Lung (tissue), 12 donors: ENCODE measurements around the gene FOXP1. TPM values are rescaled to one million over a fixed set of nuclear protein-coding genes. Genes with fewer than 3 reads are reported as not detected.

Experiments
- ATAC-seq: fragments of 200-7000 bp; cut with Tn5 transposase; one replicate; pipeline ENCODE4 v1.9.1; 2020; ENCODE audit warnings: moderate number of reproducible peaks; ENCODE audit not compliant: insufficient read depth, low FRiP score
- DNase-seq, 3 donors: peaks; one replicate each; pipeline ENCODE4 v3.0.0-alpha.2; 2013 to 2017
- H3K27ac ChIP-seq, 2 donors: one replicate each; pipeline ENCODE4 v1.5.1; 2013; ENCODE audit warnings: mild to moderate bottlenecking in 2 of 2, moderate library complexity in 2 of 2, control low read depth in 1 of 2, inconsistent platforms in 1 of 2, low read depth in 1 of 2, low read length in 1 of 2
- H3K27me3 ChIP-seq, 3 donors: one replicate each; pipeline ENCODE4 v1.5.1; 2013; ENCODE audit warnings: low read length in 2 of 3; ENCODE audit not compliant: control insufficient read depth in 3 of 3, insufficient read depth in 3 of 3
- H3K36me3 ChIP-seq, 4 donors: one replicate each; pipeline ENCODE4 v1.5.1; 2013; ENCODE audit warnings: low read length in 4 of 4, mild to moderate bottlenecking in 1 of 4, moderate library complexity in 1 of 4; ENCODE audit not compliant: control insufficient read depth in 4 of 4, insufficient read depth in 4 of 4
- H3K4me1 ChIP-seq, 5 donors: one replicate each; pipeline ENCODE4 v1.5.1; 2013; ENCODE audit warnings: low read length in 5 of 5, mild to moderate bottlenecking in 2 of 5, moderate library complexity in 1 of 5; ENCODE audit not compliant: control insufficient read depth in 5 of 5, insufficient read depth in 5 of 5
- H3K4me3 ChIP-seq: one replicate; pipeline ENCODE4 v1.5.1; 2013; ENCODE audit warnings: mild to moderate bottlenecking, control low read depth, moderate library complexity
- H3K9ac ChIP-seq, 2 donors: one replicate each; pipeline ENCODE4 v1.5.1; 2013; ENCODE audit warnings: low read length in 2 of 2, control low read depth in 1 of 2; ENCODE audit not compliant: insufficient read depth in 1 of 2
- H3K9me3 ChIP-seq, 4 donors: one replicate each; pipeline ENCODE4 v1.5.1; 2013; ENCODE audit warnings: low read length in 3 of 4, mild to moderate bottlenecking in 1 of 4, moderate library complexity in 1 of 4; ENCODE audit not compliant: control insufficient read depth in 4 of 4, insufficient read depth in 3 of 4
- CTCF ChIP-seq: IDR thresholded peaks from 2 replicates; pipeline ENCODE4 v1.5.1; 2012; ENCODE audit warnings: mild to moderate bottlenecking; ENCODE audit errors: control extremely low read depth, extremely low read depth
- WGBS, 2 donors: extraction: QIAGEN DNeasy Blood & Tissue Kit; methylation state at CpG; one replicate each; pipeline ENCODE4 v1.1.7; 2013; 5-methylcytosine and 5-hydroxymethylcytosine counted together
- polyA plus RNA-seq, 2 donors: library from polyadenylated mRNA; stranded (reverse); fragments of 200-250 nt; gene quantifications; one replicate each; pipeline ENCODE4 v1.2.1, GENCODE V29; 2013
- total RNA-seq, 2 donors: library from RNA; depleted of rRNA in 1 of 2; stranded (reverse); fragments of >200 nt in 1 of 2; gene quantifications; one replicate each; pipeline ENCODE4 v1.2.1, GENCODE V29; 2014 to 2021
- donor health status: control.
- donor health status: control.
- donor health status: Bipolar disorder and iron deficiency.
- donor health status: healthy.
- donor health status: DM: yes; HTN: yes; CAD: no.

Gene FOXP1
- total and polyA plus RNA-seq, 4 donors = 13.8 to 287 (median 73.9) TPM

GRCh38 chr3:71611099-71611498 is 27.6 kb upstream of the FOXP1 start:
- WGBS, 2 donors = 86% methylated on average over 3 of the region's 3 CpGs
- no peaks in the 10 kb centered on the region for H3K4me1 ChIP-seq
- no peaks in the 10 kb centered on the region for H3K27me3 ChIP-seq
- H3K27ac ChIP-seq = no peak overlapping the region
- H3K9me3 ChIP-seq = peaks cover 0 to 7% (median 1%) of the 10 kb centered on the region in 4 donors
- ATAC-seq (no peak), DNase-seq (no peak)
- no peaks in the 10 kb centered on the region for H3K36me3 ChIP-seq
- H3K9ac ChIP-seq = no peak overlapping the region
- no peak overlapping the region for H3K4me3 ChIP-seq
- TF ChIP-seq CTCF = no peak

DNA sequence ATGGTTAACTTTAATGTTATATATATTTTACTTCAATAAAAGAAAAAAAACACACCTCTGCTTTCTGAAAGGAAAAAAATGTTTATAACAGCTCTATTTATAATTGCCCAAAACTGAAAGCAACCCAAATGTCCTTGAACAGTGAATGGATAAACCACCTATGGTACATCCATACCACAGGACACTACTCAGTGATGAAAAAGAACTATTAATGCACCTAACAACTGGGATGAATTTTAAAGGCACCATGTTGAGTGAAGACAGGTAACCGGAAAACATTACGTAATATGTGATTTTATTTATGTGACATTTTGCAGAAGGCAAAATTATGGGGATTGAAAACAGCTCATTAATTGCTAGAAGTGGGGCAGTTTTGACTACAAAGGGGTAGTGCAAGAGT is 23.8 kb upstream of the FOXP1 start:
- Histone ChIP-seq H3K4me1 (no peaks in the 10 kb centered on the region), H3K4me3 (no peak overlapping the region), H3K36me3 (no peaks in the 10 kb centered on the region), H3K27ac (no peak overlapping the region), H3K27me3 (no peaks in the 10 kb centered on the region), H3K9me3 (peaks cover 0 to 7% (median 1%) of the 10 kb centered on the region in 4 donors), H3K9ac (no peak overlapping the region)
- DNase-seq (no peak), ATAC-seq (no peak)
- TF ChIP-seq CTCF = no peak
- 93 to 98% methylated on average over 2 of the region's 2 CpGs for WGBS, 2 donors

DNA sequence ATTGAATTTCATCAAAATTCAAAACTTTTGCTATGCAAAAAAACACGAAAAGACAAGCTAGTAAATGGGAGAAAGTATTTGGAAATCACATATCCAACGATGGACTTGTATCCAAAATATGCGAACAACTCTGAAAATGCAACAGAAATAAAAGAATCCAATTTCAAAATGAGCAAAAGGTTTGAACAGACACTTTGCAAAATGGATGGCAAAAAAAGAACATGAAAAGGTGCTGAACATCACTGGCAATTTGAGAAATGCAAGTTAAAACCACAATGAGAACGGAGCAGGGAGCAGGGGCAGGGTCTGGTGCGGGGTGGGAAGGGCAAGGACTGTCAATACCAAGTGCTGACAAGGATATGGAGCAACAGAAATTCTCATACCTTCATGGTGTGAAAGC is 23.1 kb upstream of the FOXP1 start:
- Histone ChIP-seq H3K36me3 (no peaks in the 10 kb centered on the region), H3K4me1 (no peaks in the 10 kb centered on the region), H3K9me3 (peaks cover 0 to 7% (median 1%) of the 10 kb centered on the region in 4 donors), H3K27me3 (no peaks in the 10 kb centered on the region), H3K4me3 (no peak overlapping the region), H3K27ac (no peak overlapping the region), H3K9ac (no peak overlapping the region)
- DNase-seq (no peak), ATAC-seq (no peak)
- WGBS, 2 donors = 85 to 93% methylated on average over 5 of the region's 5 CpGs
- TF ChIP-seq CTCF = no peak

DNA sequence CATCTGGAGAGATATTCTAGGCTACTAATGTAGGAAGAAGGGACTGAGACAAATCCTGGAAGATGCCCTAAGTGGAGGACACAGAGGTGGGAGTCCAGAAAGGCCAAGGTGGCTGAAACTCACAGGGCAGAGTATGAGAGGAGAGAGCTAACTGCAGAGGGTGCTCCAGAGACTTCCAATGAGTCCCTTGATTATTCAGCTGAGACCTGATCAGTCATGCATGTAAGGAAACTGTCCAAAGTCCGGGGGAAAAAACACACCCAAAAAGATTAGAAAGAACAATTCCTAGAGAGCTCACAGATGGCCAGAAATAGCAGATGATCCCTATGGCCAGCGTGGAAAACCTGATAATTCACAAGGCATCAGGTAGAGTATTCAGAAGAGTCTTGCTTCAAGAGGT is 18.7 kb upstream of the FOXP1 start:
- Histone ChIP-seq H3K36me3 (no peaks in the 10 kb centered on the region), H3K27me3 (no peaks in the 10 kb centered on the region), H3K9me3 (peaks cover 0 to 7% (median 1%) of the 10 kb centered on the region in 4 donors), H3K9ac (no peak overlapping the region), H3K4me3 (no peak overlapping the region), H3K4me1 (peaks cover 0 to 8% (median 0%) of the 10 kb centered on the region in 5 donors), H3K27ac (no peak overlapping the region)
- ATAC-seq (no peak), DNase-seq (no peak)
- 87 to 88% methylated on average over 2 of the region's 2 CpGs for WGBS, 2 donors
- TF ChIP-seq CTCF = no peak
